ENCODE measurements around the gene PKD2L2.

PKD2L2 gene

DNA sequence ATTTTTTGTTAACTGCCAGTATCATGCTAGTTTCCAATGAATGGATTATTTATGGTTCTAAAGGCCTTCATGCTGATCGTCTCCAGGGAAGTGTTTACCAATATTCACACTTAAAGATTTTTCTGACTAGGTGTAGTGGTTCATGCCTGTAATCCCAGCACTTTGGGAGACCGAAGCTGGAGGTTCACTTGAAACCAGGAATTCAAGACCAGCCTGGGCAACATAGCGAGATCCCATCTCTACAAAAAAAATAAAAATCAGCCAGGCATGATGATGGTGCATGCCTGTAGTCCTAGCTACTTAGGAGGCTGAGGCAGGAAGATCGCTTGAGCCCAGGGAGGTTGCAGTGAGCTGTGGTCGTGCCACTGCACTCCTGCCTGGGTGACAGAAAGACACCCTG, 100.2 kb downstream of the PKD2L2 start:
- no peak for TF ChIP-seq TAF1 (IDR thresholded peaks at IDR 0.05; ENCODE audit: borderline replicate concordance, insufficient read depth, low read length)
- no peak for TF ChIP-seq REST (IDR thresholded peaks at IDR 0.05; ENCODE audit: insufficient read depth in 1 of 2, low read depth in 2 of 2, low read length in 2 of 2)
- no peak for TF ChIP-seq SIN3A (IDR thresholded peaks at IDR 0.05; ENCODE audit: borderline replicate concordance, insufficient read depth, low read length)
- no peak for TF ChIP-seq FOXP2 (optimal IDR thresholded peaks at IDR 0.05; ENCODE audit: borderline replicate concordance, extremely low read depth, extremely low read length, insufficient read depth)
- no peak for TF ChIP-seq POLR2AphosphoS5 (IDR thresholded peaks at IDR 0.05; ENCODE audit: low read depth, low read length)
